Measurements from ENCODE around the gene MORN1. TPM values are rescaled to one million over a fixed set of nuclear protein-coding genes. Genes with fewer than 3 reads are reported as not detected.

Gene MORN1
- polyA plus RNA-seq, 1 experiment: 3.7 TPM

- Histone ChIP-seq H3K36me3 (ENCODE audit: control insufficient read depth, insufficient read depth, low read length) (no peaks in the 10 kb centered on the region), H3K4me3 (ENCODE audit: low read depth, low read length) (no peak overlapping the region), H3K27me3 (ENCODE audit: control insufficient read depth, insufficient read depth, low read length) (no peaks in the 10 kb centered on the region; the same call in none of the 2 replicates)
- no peak for DNase-seq (ENCODE audit: low read depth)
- CTCF ChIA-PET: interaction anchor here (3.7 kb wide), 1 partner anchor 11 kb away, joined by 13 read pairs; no protein-coding TSS in a partner anchor
- TF ChIP-seq CTCF (IDR thresholded peaks at IDR 0.05; ENCODE audit: insufficient read depth, low read depth, low read length): no peak
- POLR2A ChIA-PET: no interaction called here
These were observed 34.5 kb upstream of the MORN1 start for GRCh38 chr1:2425892-2426291.

- H3K27me3 ChIP-seq (ENCODE audit: control insufficient read depth, insufficient read depth, low read length): peaks cover 2% of the 10 kb centered on the region
- H3K4me3 ChIP-seq (ENCODE audit: low read depth, low read length): no peak overlapping the region
- ChIA-PET CTCF (interaction anchor here (0.7 to 1.2 kb wide), 3 partner anchors 28 to 227 kb away, joined by 3 to 5 read pairs (median 3); partner anchors contain the start of gene FAAP20), POLR2A (no interaction called here)
- no peak for DNase-seq (ENCODE audit: low read depth)
- H3K36me3 ChIP-seq (ENCODE audit: control insufficient read depth, insufficient read depth, low read length): no peaks in the 10 kb centered on the region
- no peak for TF ChIP-seq CTCF (IDR thresholded peaks at IDR 0.05; ENCODE audit: insufficient read depth, low read depth, low read length)
These were observed 31.2 kb upstream of the MORN1 start for GRCh38 chr1:2422523-2422922.

- CTCF ChIA-PET: interaction anchor here (6.9 kb wide), 1 partner anchor 129 kb away, joined by 71 read pairs; no protein-coding TSS in a partner anchor
- DNase-seq (ENCODE audit: low read depth): no peak
- Histone ChIP-seq H3K36me3 (ENCODE audit: control insufficient read depth, insufficient read depth, low read length) (no peaks in the 10 kb centered on the region), H3K4me3 (ENCODE audit: low read depth, low read length) (no peak overlapping the region), H3K27me3 (ENCODE audit: control insufficient read depth, insufficient read depth, low read length) (peaks cover 2% of the 10 kb centered on the region)
- POLR2A ChIA-PET: no interaction called here
- TF ChIP-seq CTCF (IDR thresholded peaks at IDR 0.05; ENCODE audit: insufficient read depth, low read depth, low read length): no peak
These were observed 28.1 kb upstream of the MORN1 start for GRCh38 chr1:2419416-2419815.

- Histone ChIP-seq H3K27me3 (ENCODE audit: control insufficient read depth, insufficient read depth, low read length) (peaks cover 2% of the 10 kb centered on the region), H3K4me3 (ENCODE audit: low read depth, low read length) (no peak overlapping the region), H3K36me3 (ENCODE audit: control insufficient read depth, insufficient read depth, low read length) (no peaks in the 10 kb centered on the region)
- DNase-seq (ENCODE audit: low read depth): no peak
- ChIA-PET CTCF (interaction anchor here (6.9 kb wide), 1 partner anchor 129 kb away, joined by 71 read pairs; no protein-coding TSS in a partner anchor), POLR2A (no interaction called here)
- no peak for TF ChIP-seq CTCF (IDR thresholded peaks at IDR 0.05; ENCODE audit: insufficient read depth, low read depth, low read length)
These were observed 27.5 kb upstream of the MORN1 start for GRCh38 chr1:2418791-2419320.

GRCh38 chr1:2417833-2418225 is 26.5 kb upstream of the MORN1 start:
- CTCF ChIA-PET: interaction anchor here (6.9 kb wide), 1 partner anchor 130 kb away, joined by 71 read pairs; no protein-coding TSS in a partner anchor
- Histone ChIP-seq H3K36me3 (ENCODE audit: control insufficient read depth, insufficient read depth, low read length) (no peaks in the 10 kb centered on the region), H3K4me3 (ENCODE audit: low read depth, low read length) (no peak overlapping the region), H3K27me3 (ENCODE audit: control insufficient read depth, insufficient read depth, low read length) (peaks cover 2% of the 10 kb centered on the region; the same call in 1 of the 2 replicates)
- POLR2A ChIA-PET: no interaction called here
- no peak for DNase-seq (ENCODE audit: low read depth)
- no peak for TF ChIP-seq CTCF (IDR thresholded peaks at IDR 0.05; ENCODE audit: insufficient read depth, low read depth, low read length)
